K562 (cell line): ENCODE results near the gene NOSTRIN. TPM values are rescaled to one million over a fixed set of nuclear protein-coding genes. Genes with fewer than 3 reads are reported as not detected.

ENCODE experiments used
- BCOR ChIP-seq: fragments of 450-650 bp; IDR thresholded peaks from 2 replicates; pipeline ENCODE4 v1.6.1; 2016
- BMI1 ChIP-seq: fragments of 150-350 bp; IDR thresholded peaks from 2 replicates; pipeline ENCODE4 v1.6.1; 2014; ENCODE audit warnings: low read length
- CBFA2T3 ChIP-seq: fragments of 450-650 bp; IDR thresholded peaks from 2 replicates; pipeline ENCODE4 v1.6.1; 2017
- CHCHD3 ChIP-seq: fragments of 250-450 bp; sonication (Bioruptor Pico); IDR thresholded peaks from 2 replicates; pipeline ENCODE4 v2.1.2; 2022; ENCODE audit warnings: mild to moderate bottlenecking
- EGR1 ChIP-seq: fragments of 450-650 bp; conservative IDR thresholded peaks from 2 replicates; pipeline ENCODE4 v1.6.1; 2017; ENCODE audit warnings: mild to moderate bottlenecking
- HDAC3 ChIP-seq: fragments of 450-650 bp; IDR thresholded peaks from 2 replicates; pipeline ENCODE4 v1.6.1; 2018; ENCODE audit warnings: borderline replicate concordance, mild to moderate bottlenecking, moderate library complexity; ENCODE audit not compliant: partially characterized antibody
- HIVEP1 ChIP-seq: fragments of 250-450 bp; sonication (Bioruptor Pico); IDR thresholded peaks from 2 replicates; pipeline ENCODE4 v1.4.0; 2020; ENCODE audit warnings: mild to moderate bottlenecking
- HMGN3 ChIP-seq: IDR thresholded peaks from 2 replicates; pipeline ENCODE4 v1.6.1; 2011; ENCODE audit warnings: borderline replicate concordance, low read depth, mild to moderate bottlenecking, mixed read lengths, low read length; ENCODE audit not compliant: insufficient read length; ENCODE audit errors: extremely low read depth
- LEF1 ChIP-seq: fragments of 450-650 bp; IDR thresholded peaks from 2 replicates; pipeline ENCODE4 v1.6.1; 2016; ENCODE audit warnings: mild to moderate bottlenecking
- MAFF ChIP-seq: IDR thresholded peaks from 2 replicates; pipeline ENCODE4 v1.6.1; 2012; ENCODE audit warnings: low read length, improper control_type of control experiment
- MTA1 ChIP-seq: fragments of 450-650 bp; IDR thresholded peaks from 2 replicates; pipeline ENCODE4 v1.6.1; 2017; ENCODE audit warnings: borderline replicate concordance
- NCOA6 ChIP-seq: fragments of 450-650 bp; IDR thresholded peaks from 2 replicates; pipeline ENCODE4 v1.6.1; 2017; ENCODE audit warnings: mild to moderate bottlenecking
- NFE2L1 ChIP-seq: fragments of 450-650 bp; IDR thresholded peaks from 2 replicates; pipeline ENCODE4 v1.6.1; 2016; ENCODE audit warnings: missing genetic modification characterization, low read depth, mild to moderate bottlenecking, missing compliant biosample characterization, moderate library complexity, borderline replicate concordance
- NFRKB ChIP-seq: fragments of 450-650 bp; IDR thresholded peaks from 2 replicates; pipeline ENCODE4 v1.6.1; 2016; ENCODE audit warnings: low read depth
- NR4A1 ChIP-seq, 2 experiments: fragments of 250-450 bp in 1 of 2; fragments of 450-650 bp in 1 of 2; sonication (Bioruptor Pico) in 1 of 2; IDR thresholded peaks; 2 replicates each; pipeline versions ENCODE4 v1.4.0 to v1.6.1; 2016 to 2020; ENCODE audit warnings: mild to moderate bottlenecking in 2 of 2, missing compliant biosample characterization in 1 of 2, missing genetic modification characterization in 1 of 2, moderate library complexity in 1 of 2
- PHB2 ChIP-seq: fragments of 450-650 bp; IDR thresholded peaks from 2 replicates; pipeline ENCODE4 v1.6.1; 2017; ENCODE audit warnings: low read depth
- PML ChIP-seq: IDR thresholded peaks from 2 replicates; pipeline ENCODE4 v1.6.1; 2012; ENCODE audit warnings: low read length, inconsistent platforms
- POLR3G ChIP-seq: IDR thresholded peaks from 2 replicates; pipeline ENCODE4 v1.6.1; 2011; ENCODE audit not compliant: insufficient read length, insufficient replicate concordance; ENCODE audit errors: extremely low read depth
- PRDM10 ChIP-seq: fragments of 450-650 bp; IDR thresholded peaks from 2 replicates; pipeline ENCODE4 v1.6.1; 2018; ENCODE audit not compliant: partially characterized antibody
- TBP ChIP-seq: optimal IDR thresholded peaks from 2 replicates; pipeline ENCODE3; 2011; ENCODE audit warnings: low read depth, low read length, improper control_type of control experiment
- THRAP3 ChIP-seq: fragments of 450-650 bp; IDR thresholded peaks from 2 replicates; pipeline ENCODE4 v1.6.1; 2016; ENCODE audit warnings: mild to moderate bottlenecking, inconsistent platforms, borderline replicate concordance
- U2AF2 ChIP-seq: fragments of 200-400 bp; formaldehyde crosslinking; optimal IDR thresholded peaks from 2 replicates; pipeline ENCODE3; 2017; ENCODE audit warnings: low read depth, mild to moderate bottlenecking, low read length
- ZBTB9 ChIP-seq: fragments of 450-650 bp; formaldehyde crosslinking; IDR thresholded peaks from 2 replicates; pipeline ENCODE4 v1.4.0; 2020; ENCODE audit warnings: mild to moderate bottlenecking, moderate library complexity
- ZNF140 ChIP-seq: fragments of 250-450 bp; sonication (Bioruptor Pico); IDR thresholded peaks from 2 replicates; pipeline ENCODE4 v1.8.0; 2021; ENCODE audit warnings: moderate library complexity, mild to moderate bottlenecking, inconsistent platforms
- ZNF668 ChIP-seq: fragments of 250-450 bp; sonication (Bioruptor Pico); IDR thresholded peaks from 2 replicates; pipeline ENCODE4 v1.8.0; 2022; ENCODE audit warnings: mild to moderate bottlenecking, inconsistent platforms
- polyA plus RNA-seq, 8 experiments: library from polyadenylated mRNA; depleted of rRNA in 4 of 8; stranded (reverse) in 5 of 8; unstranded in 3 of 8; fragments of >200 nt; fragmentation: Nextera tagmentation in 2 of 8; fragmentation: Illumina TruSeq in 1 of 8; extraction: Ambion mirVana in 2 of 8; extraction: Trizol in 1 of 8; gene quantifications; 2 replicates each; pipeline versions ENCODE4 v1.2.1 to v1.2.3, GENCODE V29; 2011 to 2014; ENCODE audit warnings: inconsistent platforms in 1 of 8, missing spikeins in 1 of 8
- total RNA-seq, 7 experiments: library from RNA; depleted of rRNA in 6 of 7; stranded (reverse); fragments of >200 nt in 6 of 7; fragmentation: Illumina TruSeq in 2 of 7; extraction: Trizol in 2 of 7; gene quantifications; 2 replicates each; pipeline versions ENCODE4 v1.2.1 to v1.2.3, GENCODE V29; 2011 to 2021; ENCODE audit warnings: low replicate concordance in 1 of 7
- TF ChIP-seq, protein P1 (sequence below): fragments of 450-650 bp; formaldehyde crosslinking; IDR thresholded peaks from 2 replicates; pipeline ENCODE4 v1.4.0; 2022; ENCODE audit warnings: mild to moderate bottlenecking, moderate library complexity

The NOSTRIN gene
- total and polyA plus RNA-seq, 9 of the 15 experiments (the other 6 are each of a cell fraction or from before 2014, with no cell fraction given), result 26.7 to 82.9 (median 56.3) TPM

GRCh38 chr2:168851674-168852320 lies 49.4 kb downstream of the NOSTRIN start (continued):
- TF ChIP-seq PHB2 (peak; percentile 96), CHCHD3 (CRISPR knock-in tag) (no peak), U2AF2 (no peak), HDAC3 (peak; percentile 88), NCOA6 (no peak), ZNF140 (no peak), BCOR (peak; percentile 14; the same call in 1 of the 2 replicates), POLR3G (no peak), THRAP3 (no peak), LEF1 (peak; percentile 80), CBFA2T3 (peak; percentile 98), EGR1 (peak; percentile 73; the same call in 1 of the 2 replicates), ZNF668 (CRISPR knock-in tag) (no peak), HIVEP1 (CRISPR knock-in tag) (no peak), ZBTB9 (CRISPR knock-in tag) (no peak), NFE2L1 (tag) (no peak), TBP (no peak), HMGN3 (peak; percentile 53), PML (peak; percentile 98), MTA1 (peak; percentile 88; the same call in 1 of the 2 replicates), NR4A1 (CRISPR knock-in tag; IDR thresholded peaks at IDR 0.05) (no peak), NR4A1 (tag; IDR thresholded peaks at IDR 0.05) (no peak), MAFF (peak; percentile 76; the same call in 1 of the 2 replicates), BMI1 (no peak), PRDM10 (peak; percentile 45), NFRKB (no peak)
- TF ChIP-seq, protein P1, sequence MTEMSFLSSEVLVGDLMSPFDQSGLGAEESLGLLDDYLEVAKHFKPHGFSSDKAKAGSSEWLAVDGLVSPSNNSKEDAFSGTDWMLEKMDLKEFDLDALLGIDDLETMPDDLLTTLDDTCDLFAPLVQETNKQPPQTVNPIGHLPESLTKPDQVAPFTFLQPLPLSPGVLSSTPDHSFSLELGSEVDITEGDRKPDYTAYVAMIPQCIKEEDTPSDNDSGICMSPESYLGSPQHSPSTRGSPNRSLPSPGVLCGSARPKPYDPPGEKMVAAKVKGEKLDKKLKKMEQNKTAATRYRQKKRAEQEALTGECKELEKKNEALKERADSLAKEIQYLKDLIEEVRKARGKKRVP (CRISPR knock-in tag), result no peak
